Measurements from ENCODE around the gene SWI5. TPM values are rescaled to one million over a fixed set of nuclear protein-coding genes. Genes with fewer than 3 reads are reported as not detected.

Gene SWI5
- total RNA-seq, 4 donors from 2014 or later: 25.6 to 28.6 (median 26.9) TPM

GRCh38 chr9:128253140-128253990 is 22.7 kb upstream of the SWI5 start:
- no peak for TF ChIP-seq CTCF (IDR thresholded peaks at IDR 0.05; ENCODE audit: low read depth)

- TF ChIP-seq CTCF (IDR thresholded peaks at IDR 0.05; ENCODE audit: low read depth): no peak
Measured at GRCh38 chr9:128253991-128254346, 22.1 kb upstream of the SWI5 start.

GRCh38 chr9:128254362-128254761 is 21.7 kb upstream of the SWI5 start:
- no peak for TF ChIP-seq CTCF (IDR thresholded peaks at IDR 0.05; ENCODE audit: low read depth)

- TF ChIP-seq CTCF (IDR thresholded peaks at IDR 0.05; ENCODE audit: low read depth): no peak
Measured at GRCh38 chr9:128254855-128255759, 21.0 kb upstream of the SWI5 start.

GRCh38 chr9:128257086-128257825 is 18.8 kb upstream of the SWI5 start:
- TF ChIP-seq CTCF (IDR thresholded peaks at IDR 0.05; ENCODE audit: low read depth): no peak

GRCh38 chr9:128257907-128258306 is 18.2 kb upstream of the SWI5 start:
- TF ChIP-seq CTCF (IDR thresholded peaks at IDR 0.05; ENCODE audit: low read depth): no peak
